Measurements from ENCODE around the gene PSMD1.

PSMD1 gene

GRCh38 chr2:231204581-231204980 is 147.9 kb downstream of the PSMD1 start:
- DNase-seq (no peak), ATAC-seq (no peak)
- no peak overlapping the region for H3K27ac Mint-ChIP-seq
- H3K4me1 Mint-ChIP-seq, result peaks cover 7% of the 10 kb centered on the region
- H3K27me3 Mint-ChIP-seq, result no peaks in the 10 kb centered on the region
- no peak overlapping the region for H3K4me3 Mint-ChIP-seq
- no peaks in the 10 kb centered on the region for H3K9me3 Mint-ChIP-seq

- H3K27me3 Mint-ChIP-seq, result no peaks in the 10 kb centered on the region
- ATAC-seq, result no peak
- no peak for DNase-seq
- H3K27ac Mint-ChIP-seq, result no peak overlapping the region
- H3K4me3 Mint-ChIP-seq, result no peak overlapping the region
- no peaks in the 10 kb centered on the region for H3K4me1 Mint-ChIP-seq
- H3K9me3 Mint-ChIP-seq, result no peaks in the 10 kb centered on the region
Measured at GRCh38 chr2:231207734-231208133, 151.1 kb downstream of the PSMD1 start.

DNA sequence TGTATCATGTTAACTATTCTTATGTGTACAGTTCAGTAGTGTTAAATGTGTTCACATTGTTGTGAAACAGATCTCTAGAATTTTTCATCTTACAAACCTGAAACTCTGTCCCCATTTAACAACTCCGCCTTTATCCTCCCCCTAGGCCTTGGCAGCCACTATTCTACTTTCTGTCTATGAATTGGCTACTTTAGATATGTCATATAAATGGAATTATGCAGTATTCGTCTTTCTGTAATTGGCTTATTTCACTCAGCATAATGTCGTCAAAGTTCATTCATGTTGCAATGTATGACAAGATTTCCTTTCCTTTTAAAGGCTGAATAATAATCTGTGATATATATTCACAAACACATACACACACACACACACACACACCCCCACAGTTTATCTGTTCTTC is 154.1 kb downstream of the PSMD1 start:
- Mint-ChIP-seq H3K4me3 (no peak overlapping the region), H3K9me3 (no peaks in the 10 kb centered on the region), H3K27me3 (no peaks in the 10 kb centered on the region), H3K4me1 (no peaks in the 10 kb centered on the region), H3K27ac (no peak overlapping the region)
- ATAC-seq (no peak), DNase-seq (no peak)

DNA sequence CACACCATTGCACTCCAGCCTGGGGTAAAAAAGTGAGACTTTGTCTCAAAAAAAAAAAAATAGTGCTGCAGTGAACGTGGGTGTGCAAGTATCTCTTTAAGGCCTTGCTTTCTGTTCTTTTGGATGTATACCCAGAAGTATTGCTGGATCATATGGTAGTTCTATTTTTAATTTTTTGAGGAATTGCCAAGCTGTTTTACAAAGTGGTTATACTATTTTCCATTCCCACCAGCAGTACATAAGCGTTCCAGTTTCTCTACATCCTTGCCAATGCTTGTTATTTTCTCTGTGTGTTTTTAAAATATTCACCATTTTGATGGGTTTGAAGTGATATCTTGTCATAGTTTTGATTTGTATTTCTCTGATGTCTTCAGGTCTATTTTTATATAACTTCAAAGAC is 154.8 kb downstream of the PSMD1 start:
- no peak for DNase-seq
- Mint-ChIP-seq H3K27me3 (no peaks in the 10 kb centered on the region), H3K4me1 (no peaks in the 10 kb centered on the region), H3K9me3 (no peaks in the 10 kb centered on the region), H3K27ac (no peak overlapping the region), H3K4me3 (no peak overlapping the region)
- ATAC-seq, result no peak

DNA sequence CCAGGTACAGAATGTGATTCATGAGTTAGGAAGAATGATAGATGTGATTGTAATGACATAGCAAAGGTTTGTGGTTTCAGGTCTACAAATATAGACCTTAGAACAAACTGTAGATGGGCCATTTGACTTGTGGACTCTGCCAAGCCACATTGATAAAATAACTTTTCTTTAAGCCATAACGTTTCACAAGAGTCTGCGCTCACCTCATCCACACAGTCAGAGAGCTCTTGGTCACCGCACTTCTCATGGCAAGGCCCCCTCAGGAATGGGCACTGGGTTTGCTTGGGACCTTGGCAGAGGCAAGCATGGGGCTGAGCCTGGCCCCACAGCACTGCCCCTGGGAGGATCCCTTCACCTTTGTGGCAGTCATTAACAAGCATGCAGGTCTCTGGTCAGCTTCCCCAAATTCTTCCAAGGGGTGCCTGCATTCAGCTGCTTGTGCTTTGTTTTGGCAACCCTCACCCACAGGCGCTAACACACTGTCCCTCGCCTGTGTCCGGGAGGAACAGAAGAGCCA is 155.7 kb downstream of the PSMD1 start:
- H3K4me3 Mint-ChIP-seq, result no peak overlapping the region
- no peaks in the 10 kb centered on the region for H3K27me3 Mint-ChIP-seq
- no peaks in the 10 kb centered on the region for H3K9me3 Mint-ChIP-seq
- no peaks in the 10 kb centered on the region for H3K4me1 Mint-ChIP-seq
- ATAC-seq (no peak), DNase-seq (no peak)
- H3K27ac Mint-ChIP-seq, result no peak overlapping the region

DNA sequence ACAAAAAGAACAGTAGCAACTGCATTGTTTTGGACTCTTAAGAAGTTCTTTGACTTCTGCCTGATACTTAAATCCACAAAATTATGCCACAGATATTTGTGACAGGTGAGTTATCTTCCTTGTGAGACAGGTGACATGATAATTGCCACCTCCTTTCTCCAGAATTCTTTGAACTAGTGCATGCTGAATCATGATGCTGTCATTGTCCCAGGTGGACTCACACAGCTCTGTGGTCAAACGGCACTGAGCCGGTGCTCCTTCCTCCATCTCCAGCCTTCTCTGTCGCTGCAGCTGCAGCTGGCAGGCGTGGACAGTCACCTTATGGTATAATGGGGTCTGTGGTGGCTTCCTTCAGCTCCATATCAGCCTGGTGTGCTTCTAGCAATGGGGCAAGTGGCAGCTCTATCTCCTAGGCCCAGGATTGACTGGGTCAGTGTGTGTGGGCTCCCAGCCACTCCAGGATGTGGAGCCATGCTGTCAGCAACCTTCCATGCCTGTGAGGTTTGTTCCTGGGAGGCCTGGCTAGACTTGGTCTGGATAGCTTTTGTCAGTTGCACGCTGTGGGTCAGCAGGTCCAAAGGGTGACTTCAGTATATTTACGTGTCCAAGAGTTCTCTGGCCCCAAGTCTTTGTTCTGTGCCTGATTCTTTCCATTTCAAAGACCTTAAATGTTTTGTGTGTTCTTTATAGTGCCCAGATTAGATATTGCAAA is 157.4 kb downstream of the PSMD1 start:
- H3K27me3 Mint-ChIP-seq, result no peaks in the 10 kb centered on the region

GRCh38 chr2:231218366-231218765 is 161.7 kb downstream of the PSMD1 start:
- DNase-seq, result no peak
- H3K4me3 Mint-ChIP-seq, result no peak overlapping the region
- no peaks in the 10 kb centered on the region for H3K27me3 Mint-ChIP-seq
- H3K27ac Mint-ChIP-seq, result no peak overlapping the region
- no peak for ATAC-seq
- no peaks in the 10 kb centered on the region for H3K9me3 Mint-ChIP-seq
- H3K4me1 Mint-ChIP-seq, result no peaks in the 10 kb centered on the region

More for the DNA sequence above, 157.4 kb downstream of the PSMD1 start:
- ATAC-seq (no peak), DNase-seq (no peak)
- Mint-ChIP-seq H3K4me3 (no peak overlapping the region), H3K27ac (no peak overlapping the region), H3K4me1 (no peaks in the 10 kb centered on the region), H3K9me3 (no peaks in the 10 kb centered on the region)

DNA sequence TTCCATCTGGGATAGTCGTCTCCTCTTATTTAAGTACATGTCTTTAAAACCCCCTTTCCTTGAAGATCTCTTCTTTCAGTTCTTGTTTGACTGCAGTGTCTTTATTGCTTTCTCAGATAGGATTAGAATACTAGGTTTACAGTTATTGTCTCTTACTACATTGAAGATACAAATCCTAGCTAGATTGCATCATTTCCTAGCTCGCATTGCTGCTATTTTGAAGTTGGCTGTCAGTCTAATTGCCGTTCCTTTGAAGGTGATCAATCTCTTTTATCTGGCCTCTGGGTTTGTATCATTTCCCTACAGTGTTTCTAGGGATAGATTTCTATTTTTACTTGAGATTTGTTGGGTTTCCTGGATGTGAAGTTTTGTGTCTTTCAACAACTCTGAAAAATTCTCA is 162.6 kb downstream of the PSMD1 start:
- H3K4me1 Mint-ChIP-seq, result no peaks in the 10 kb centered on the region
- no peaks in the 10 kb centered on the region for H3K27me3 Mint-ChIP-seq
- no peak overlapping the region for H3K27ac Mint-ChIP-seq
- no peaks in the 10 kb centered on the region for H3K9me3 Mint-ChIP-seq
- ATAC-seq, result no peak
- no peak overlapping the region for H3K4me3 Mint-ChIP-seq
- no peak for DNase-seq

DNA sequence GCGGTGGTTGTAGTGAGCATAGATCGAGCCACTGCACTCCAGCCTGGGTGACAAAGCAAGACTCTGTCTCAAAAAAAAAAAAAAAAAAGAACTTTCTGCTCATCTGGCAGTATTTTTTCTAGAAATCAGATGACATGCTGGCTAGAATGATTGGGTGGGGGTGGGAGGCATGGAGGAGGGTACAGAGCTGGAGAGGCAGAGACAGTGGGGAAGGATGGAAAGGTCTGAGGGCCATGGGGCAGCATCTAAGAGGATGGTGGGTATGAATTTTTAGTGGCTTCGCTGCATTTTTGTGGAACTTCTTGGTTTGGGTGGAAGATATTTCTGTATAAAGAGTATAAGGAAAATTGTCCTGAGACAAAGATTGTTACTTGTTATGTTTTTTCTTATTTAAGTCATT is 165.1 kb downstream of the PSMD1 start:
- no peak for DNase-seq
- H3K4me3 Mint-ChIP-seq, result no peak overlapping the region
- no peaks in the 10 kb centered on the region for H3K27me3 Mint-ChIP-seq
- H3K9me3 Mint-ChIP-seq, result no peaks in the 10 kb centered on the region
- H3K4me1 Mint-ChIP-seq, result no peaks in the 10 kb centered on the region
- no peak for ATAC-seq
- no peak overlapping the region for H3K27ac Mint-ChIP-seq

Data from stimulated activated naive CD8-positive, alpha-beta T cell treated with anti-CD3 and anti-CD28 coated beads, Interleukin-15, amount 100 ng/mL, for 72 hours (primary cell).